GM18870 (cell line): ENCODE data around the gene SEC61G.

Source experiments
- ATAC-seq: cut with Tn5 transposase; IDR thresholded peaks from one replicate; pipeline ENCODE4 v1.9.1; 2021; ENCODE audit warnings: moderate library complexity; ENCODE audit not compliant: unreplicated experiment

The SEC61G gene

GRCh38 chr7:54758702-54759592 is at the start of gene SEC61G:
Gene SEC61G, minus strand, starts transcription at chr7:54759211. Its CDS starts 1,623 bp downstream, at chr7:54757588.
- ATAC-seq, result peak; percentile 92

GRCh38 chr7:54802841-54803240 is 43.8 kb upstream of the SEC61G start:
- ATAC-seq, result peak; percentile 81

GRCh38 chr7:54802114-54802513 is 43.1 kb upstream of the SEC61G start:
- no peak for ATAC-seq

GRCh38 chr7:54799792-54800191 is 40.8 kb upstream of the SEC61G start:
- ATAC-seq, result no peak

GRCh38 chr7:54798530-54798929 is 39.5 kb upstream of the SEC61G start:
- no peak for ATAC-seq

GRCh38 chr7:54796853-54797252 is 37.8 kb upstream of the SEC61G start:
- ATAC-seq, result no peak

- ATAC-seq, result no peak
These were observed 37.1 kb upstream of the SEC61G start for GRCh38 chr7:54796150-54796549.

GRCh38 chr7:54792383-54792782 is 33.4 kb upstream of the SEC61G start:
- ATAC-seq, result no peak

- peak; percentile 79 for ATAC-seq
These were observed 29.7 kb upstream of the SEC61G start for GRCh38 chr7:54788664-54789063.

- no peak for ATAC-seq
These were observed 26.2 kb upstream of the SEC61G start for GRCh38 chr7:54785261-54785660.

- no peak for ATAC-seq
These were observed 24.9 kb upstream of the SEC61G start for GRCh38 chr7:54783952-54784351.

GRCh38 chr7:54782829-54783228 is 23.8 kb upstream of the SEC61G start:
- ATAC-seq, result no peak

- no peak for ATAC-seq
These were observed 23.3 kb upstream of the SEC61G start for GRCh38 chr7:54782314-54782713.

GRCh38 chr7:54781134-54781920 is 22.3 kb upstream of the SEC61G start:
- ATAC-seq, result no peak

- no peak for ATAC-seq
These were observed 21.5 kb upstream of the SEC61G start for GRCh38 chr7:54780490-54780889.

GRCh38 chr7:54778696-54779540 is 19.9 kb upstream of the SEC61G start:
- ATAC-seq, result no peak

- no peak for ATAC-seq
These were observed 19.2 kb upstream of the SEC61G start for GRCh38 chr7:54778166-54778565.

- ATAC-seq, result no peak
These were observed 16.1 kb upstream of the SEC61G start for GRCh38 chr7:54774785-54775740.

GRCh38 chr7:54773472-54774399 is 14.7 kb upstream of the SEC61G start:
- peak; percentile 68 for ATAC-seq
